Right lobe of liver (tissue), 6 donors: Measurements from ENCODE around the gene DIPK1A. TPM values are rescaled to one million over a fixed set of nuclear protein-coding genes. Genes with fewer than 3 reads are reported as not detected.

ENCODE experiments used
- ATAC-seq, 4 donors: fragments of 200-7000 bp; cut with Tn5 transposase; one replicate each; pipeline ENCODE4 v1.9.1; 2020; ENCODE audit warnings: mild to moderate bottlenecking in 4 of 4, moderate library complexity in 4 of 4
- DNase-seq, 3 donors: peaks; one replicate each; pipeline ENCODE4 v3.0.0-alpha.2; 2020
- H3K27ac ChIP-seq, 3 donors: fragments of 200-600 bp; one replicate each; pipeline ENCODE4 v1.8.0; 2022
- H3K27me3 ChIP-seq, 2 donors: fragments of 200-600 bp; one replicate each; pipeline ENCODE4 v1.8.0; 2022
- H3K36me3 ChIP-seq, 4 donors: fragments of 200-600 bp; sonication (generic) in 1 of 4; one replicate each; pipeline versions ENCODE4 v1.5.1 to v1.8.0; 2017 to 2022; ENCODE audit warnings: control low read depth in 1 of 4
- H3K4me1 ChIP-seq, 4 donors: fragments of 200-600 bp; sonication (generic) in 1 of 4; one replicate each; pipeline versions ENCODE4 v1.5.1 to v1.8.0; 2017 to 2022; ENCODE audit warnings: control low read depth in 1 of 4
- H3K4me3 ChIP-seq, 3 donors: fragments of 200-600 bp; one replicate each; pipeline ENCODE4 v1.8.0; 2022
- H3K9me3 ChIP-seq, 4 donors: fragments of 200-600 bp; sonication (generic) in 1 of 4; one replicate each; pipeline versions ENCODE4 v1.5.1 to v1.8.0; 2017 to 2022; ENCODE audit warnings: control low read depth in 1 of 4
- POLR2A ChIP-seq: fragments of 450-650 bp; IDR thresholded peaks from one replicate; pipeline ENCODE4 v1.6.1; 2017; ENCODE audit warnings: antibody characterized with exemption, mild to moderate bottlenecking
- WGBS: methylation state at CpG from one replicate; pipeline ENCODE4 v1.1.6; 2018; ENCODE audit warnings: low coverage, low lambda C conversion rate; ENCODE audit not compliant: insufficient coverage; ENCODE audit errors: missing lambda C conversion rate; 5-methylcytosine and 5-hydroxymethylcytosine counted together
- intact Hi-C, 2 donors: fragments of 100-400 bp; cut with DNase I; formaldehyde crosslinking; loops; one replicate each; pipeline versions ENCODE4 v1.11.2 to v1.14.1; 2022
- total RNA-seq, 6 experiments: library from RNA; depleted of rRNA in 2 of 6; stranded (reverse); fragments of >200 nt in 2 of 6; fragmentation: NEBNext Ultra II Directional in 3 of 6; extraction: Animal tissue kit (Norgen Biotek cat#: 25700) in 3 of 6; gene quantifications; one replicate each; pipeline versions ENCODE4 v1.1.0 to v1.2.4, GENCODE V29; 2016 to 2023
- TF ChIP-seq, protein P1 (sequence below), 4 donors: fragments of 200-600 bp in 3 of 4; fragments of 450-650 bp in 1 of 4; IDR thresholded peaks; one replicate each; pipeline versions ENCODE4 v1.5.1 to v1.8.0; 2016 to 2022; ENCODE audit warnings: antibody characterized with exemption in 4 of 4, mild to moderate bottlenecking in 2 of 4
- donor health status: DM: no; HTN: yes; CAD: no.
- donor health status: DM: no; HTN: no; CAD: no.
- donor health status: DM: no; HTN: no; CAD: no.
- donor health status: DM: no; HTN: yes; CAD: no.
- donor health status: DM: no; HTN: yes; CAD: no.

The DIPK1A gene
- total RNA-seq, 6 experiments from 2014 or later, result 10.8 to 25.3 (median 15.1) TPM

DNA sequence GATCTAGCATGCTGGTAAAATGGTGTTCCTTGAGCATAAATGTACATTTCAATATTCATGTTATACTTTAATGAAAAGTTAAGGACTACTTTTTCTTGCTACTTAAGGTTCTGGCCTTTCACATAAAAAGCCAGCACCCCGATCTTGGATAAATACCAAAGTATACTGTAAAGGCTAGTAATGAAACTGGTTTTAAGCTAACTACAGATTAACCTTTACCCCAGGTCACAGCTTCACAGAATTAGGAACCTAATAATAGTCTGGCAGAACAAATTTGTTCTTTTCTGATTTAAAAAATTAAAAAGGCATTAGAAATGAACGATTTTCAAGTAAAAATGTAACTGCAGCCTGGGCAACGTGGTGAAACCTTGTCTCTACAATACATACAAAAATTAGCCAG lies 23.5 kb downstream of the DIPK1A start:
- no peaks in the 10 kb centered on the region for H3K36me3 ChIP-seq
- no peak overlapping the region for H3K4me3 ChIP-seq
- TF ChIP-seq, protein P1, sequence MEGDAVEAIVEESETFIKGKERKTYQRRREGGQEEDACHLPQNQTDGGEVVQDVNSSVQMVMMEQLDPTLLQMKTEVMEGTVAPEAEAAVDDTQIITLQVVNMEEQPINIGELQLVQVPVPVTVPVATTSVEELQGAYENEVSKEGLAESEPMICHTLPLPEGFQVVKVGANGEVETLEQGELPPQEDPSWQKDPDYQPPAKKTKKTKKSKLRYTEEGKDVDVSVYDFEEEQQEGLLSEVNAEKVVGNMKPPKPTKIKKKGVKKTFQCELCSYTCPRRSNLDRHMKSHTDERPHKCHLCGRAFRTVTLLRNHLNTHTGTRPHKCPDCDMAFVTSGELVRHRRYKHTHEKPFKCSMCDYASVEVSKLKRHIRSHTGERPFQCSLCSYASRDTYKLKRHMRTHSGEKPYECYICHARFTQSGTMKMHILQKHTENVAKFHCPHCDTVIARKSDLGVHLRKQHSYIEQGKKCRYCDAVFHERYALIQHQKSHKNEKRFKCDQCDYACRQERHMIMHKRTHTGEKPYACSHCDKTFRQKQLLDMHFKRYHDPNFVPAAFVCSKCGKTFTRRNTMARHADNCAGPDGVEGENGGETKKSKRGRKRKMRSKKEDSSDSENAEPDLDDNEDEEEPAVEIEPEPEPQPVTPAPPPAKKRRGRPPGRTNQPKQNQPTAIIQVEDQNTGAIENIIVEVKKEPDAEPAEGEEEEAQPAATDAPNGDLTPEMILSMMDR (IDR thresholded peaks at IDR 0.05), result no peak
- no peak for TF ChIP-seq POLR2A
- H3K4me1 ChIP-seq, result peaks cover 0 to 62% (median 15%) of the 10 kb centered on the region in 4 donors
- H3K27ac ChIP-seq, result peak overlapping the region in 2 of 3 donors; percentile 48 to 50
- H3K9me3 ChIP-seq, result no peaks in the 10 kb centered on the region
- peak; percentile 56 to 73 (median 70) for ATAC-seq
- DNase-seq, result no peak
- intact Hi-C loops, result no loop called here
- 35% methylated on average over 3 of the region's 3 CpGs for WGBS
- no peaks in the 10 kb centered on the region for H3K27me3 ChIP-seq

DNA sequence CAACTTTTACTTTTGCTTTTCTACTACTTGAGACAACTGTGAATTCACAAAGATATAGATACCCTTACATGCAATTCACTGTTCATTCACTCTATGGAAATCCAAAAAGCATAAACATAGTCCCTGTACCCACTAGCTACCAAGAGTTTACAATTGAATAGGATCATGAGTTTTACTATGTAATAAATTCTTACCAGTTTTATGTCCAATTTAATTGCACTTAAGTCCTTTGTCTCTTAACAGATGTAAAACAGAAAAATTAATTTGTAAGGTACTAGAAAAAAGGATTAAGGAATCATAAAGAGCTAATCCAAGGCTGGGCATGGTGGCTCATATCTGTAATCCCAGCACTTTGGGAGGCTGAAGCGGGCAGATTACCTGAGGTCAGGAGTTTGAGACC lies 24.4 kb downstream of the DIPK1A start:
- Histone ChIP-seq H3K27ac (peak overlapping the region in 2 of 3 donors; percentile 12 to 50), H3K36me3 (no peaks in the 10 kb centered on the region)

DNA sequence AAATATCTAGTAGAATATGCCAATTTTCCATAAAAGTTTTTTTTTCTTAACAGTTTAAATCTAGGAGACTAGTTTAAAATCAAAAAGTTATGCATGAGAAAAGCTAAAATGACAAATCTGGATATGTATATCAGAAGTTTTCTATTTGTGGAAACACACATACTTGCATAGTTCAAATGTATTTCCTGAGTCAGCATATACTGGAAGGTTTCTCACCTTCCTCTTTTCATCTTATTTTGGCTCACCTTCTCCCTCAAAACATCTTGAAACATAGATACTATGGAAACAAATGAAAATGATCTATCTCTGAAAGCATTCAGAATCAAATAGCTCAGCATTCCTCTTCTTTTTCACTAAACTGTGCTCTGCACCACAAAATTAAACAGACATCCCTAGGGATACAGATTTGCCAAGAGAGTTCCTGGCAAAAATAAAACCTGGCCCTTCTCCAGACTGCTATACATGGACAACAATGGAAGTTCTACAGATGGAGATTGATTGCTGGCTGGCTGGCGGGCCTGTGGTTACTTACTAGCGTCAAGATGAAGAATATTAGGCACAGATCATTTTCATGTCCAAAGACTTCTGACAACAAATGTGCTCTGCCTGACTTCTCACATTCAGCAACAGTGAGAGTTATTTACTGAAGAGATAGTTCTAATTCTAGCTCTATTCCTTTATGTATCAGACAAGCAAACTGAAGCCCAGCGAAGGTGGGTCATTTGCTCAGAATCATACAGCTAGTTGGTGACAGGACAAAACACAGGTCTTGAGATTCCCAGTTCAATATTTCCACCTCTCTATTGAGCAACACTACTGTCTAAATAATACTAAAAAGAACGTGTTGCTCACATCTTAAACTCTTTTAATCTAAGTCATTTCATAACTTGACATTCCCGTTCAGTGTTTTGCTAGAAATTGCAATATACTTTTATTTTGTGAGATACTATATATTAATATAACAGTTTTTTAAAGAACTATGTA lies 26.6 kb downstream of the DIPK1A start:
- Histone ChIP-seq H3K27ac (peak overlapping the region in 2 of 3 donors; percentile 6 to 50), H3K27me3 (no peaks in the 10 kb centered on the region), H3K4me3 (no peak overlapping the region), H3K4me1 (peaks cover 0 to 54% (median 13%) of the 10 kb centered on the region in 4 donors), H3K9me3 (no peaks in the 10 kb centered on the region), H3K36me3 (no peaks in the 10 kb centered on the region)
- TF ChIP-seq, protein P1 (IDR thresholded peaks at IDR 0.05), result no peak
- TF ChIP-seq POLR2A, result no peak
- WGBS, result 20% methylated on average over 5 of the region's 5 CpGs
- DNase-seq, result peak in 1 of 3 donors; percentile 60
- intact Hi-C loops, result no loop called here
- ATAC-seq, result peak; percentile 53 to 66 (median 63)

More for the DNA sequence above, 24.4 kb downstream of the DIPK1A start:
- Histone ChIP-seq H3K9me3 (no peaks in the 10 kb centered on the region), H3K4me3 (no peak overlapping the region), H3K27me3 (no peaks in the 10 kb centered on the region), H3K4me1 (peaks cover 0 to 54% (median 12%) of the 10 kb centered on the region in 4 donors)
- intact Hi-C loops, result no loop called here
- DNase-seq (no peak), ATAC-seq (no peak)
- WGBS, result 77% methylated on average over 1 of the region's 1 CpG
- TF ChIP-seq, protein P1 (IDR thresholded peaks at IDR 0.05), result no peak
- no peak for TF ChIP-seq POLR2A

DNA sequence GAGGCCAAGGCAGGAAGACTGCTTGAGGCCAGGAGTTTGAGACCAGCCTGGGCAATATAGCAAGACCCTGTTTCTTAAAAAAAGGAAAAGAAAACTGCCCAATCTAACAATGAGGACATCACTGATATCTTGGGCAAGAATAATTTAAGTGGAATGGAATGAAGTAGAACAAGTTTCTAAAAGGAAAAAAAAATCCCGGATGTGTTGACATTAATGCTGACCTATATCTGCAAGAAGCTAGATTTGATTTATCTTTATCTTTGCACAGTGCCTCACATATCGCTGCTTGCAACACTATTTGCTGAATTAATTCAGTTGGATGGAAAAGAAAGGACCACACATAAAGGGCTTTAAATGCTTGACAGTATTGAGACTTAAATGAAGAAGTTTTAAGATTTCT lies 27.8 kb downstream of the DIPK1A start:
- DNase-seq (no peak), ATAC-seq (no peak)
- H3K4me3 ChIP-seq, result no peak overlapping the region
- no peaks in the 10 kb centered on the region for H3K27me3 ChIP-seq
- H3K9me3 ChIP-seq, result no peaks in the 10 kb centered on the region
- 19% methylated on average over 2 of the region's 2 CpGs for WGBS
- TF ChIP-seq POLR2A, result no peak
- TF ChIP-seq, protein P1 (IDR thresholded peaks at IDR 0.05), result no peak
- intact Hi-C loops, result no loop called here
- H3K27ac ChIP-seq, result peak overlapping the region in 1 of 3 donors; percentile 50
- H3K4me1 ChIP-seq, result peaks cover 0 to 48% (median 15%) of the 10 kb centered on the region in 4 donors
- no peaks in the 10 kb centered on the region for H3K36me3 ChIP-seq
